Stomach (tissue), 4 donors: ENCODE data around the gene GLRX.

Experiments
- CTCF ChIP-seq, 7 experiments: fragments of 450-650 bp in 4 of 7; fragments of 200-600 bp in 3 of 7; sonication (generic) in 3 of 7; IDR thresholded peaks; one replicate each; pipeline ENCODE4 v1.5.1; 2016 to 2019; ENCODE audit warnings: antibody characterized with exemption in 7 of 7, control low read depth in 2 of 7, mild to moderate bottlenecking in 1 of 7
- EP300 ChIP-seq: sonication (generic); formaldehyde crosslinking; IDR thresholded peaks from one replicate; pipeline ENCODE4 v1.6.1; 2017; ENCODE audit warnings: antibody characterized with exemption
- POLR2A ChIP-seq, 4 donors: fragments of 450-650 bp; IDR thresholded peaks; one replicate each; pipeline ENCODE4 v1.6.1; 2016; ENCODE audit warnings: antibody characterized with exemption in 4 of 4, control low read depth in 2 of 4, mild to moderate bottlenecking in 1 of 4, moderate library complexity in 1 of 4
- POLR2AphosphoS5 ChIP-seq, 3 donors: sonication (generic); formaldehyde crosslinking; IDR thresholded peaks; one replicate each; pipeline ENCODE4 v1.6.1; 2016; ENCODE audit warnings: antibody characterized with exemption in 3 of 3

GRCh38 chr5:95817430-95817829 is 5.1 kb downstream of the GLRX start:
- TF ChIP-seq CTCF (IDR thresholded peaks at IDR 0.05), result no peak
- TF ChIP-seq POLR2AphosphoS5 (IDR thresholded peaks at IDR 0.05), result no peak
- TF ChIP-seq EP300, result no peak
- no peak for TF ChIP-seq POLR2A (IDR thresholded peaks at IDR 0.05)
